GM15510 (cell line): Measurements from ENCODE around the gene MET.

Experiments used
- POLR2A ChIP-seq: IDR thresholded peaks from 3 replicates; pipeline ENCODE4 v1.6.1; 2011; ENCODE audit warnings: borderline replicate concordance; ENCODE audit not compliant: insufficient read length; ENCODE audit errors: extremely low read depth

The MET gene

GRCh38 chr7:116779931-116780330 lies 107.9 kb downstream of the MET start:
- no peak for TF ChIP-seq POLR2A

GRCh38 chr7:116780521-116780920 lies 108.5 kb downstream of the MET start:
- no peak for TF ChIP-seq POLR2A

GRCh38 chr7:116780966-116781365 lies 109.0 kb downstream of the MET start:
- TF ChIP-seq POLR2A: no peak

GRCh38 chr7:116781584-116781983 lies 109.6 kb downstream of the MET start:
- no peak for TF ChIP-seq POLR2A

- no peak for TF ChIP-seq POLR2A
These were observed 110.2 kb downstream of the MET start for GRCh38 chr7:116782177-116782711.

- TF ChIP-seq POLR2A: no peak
These were observed 111.8 kb downstream of the MET start for GRCh38 chr7:116783666-116784318.

- TF ChIP-seq POLR2A: no peak
These were observed 112.7 kb downstream of the MET start for GRCh38 chr7:116784647-116785046.

GRCh38 chr7:116785843-116786242 lies 113.8 kb downstream of the MET start:
- no peak for TF ChIP-seq POLR2A

GRCh38 chr7:116786791-116787443 lies 114.9 kb downstream of the MET start:
- TF ChIP-seq POLR2A: no peak

GRCh38 chr7:116787881-116788280 lies 115.9 kb downstream of the MET start:
- no peak for TF ChIP-seq POLR2A

- no peak for TF ChIP-seq POLR2A
These were observed 116.7 kb downstream of the MET start for GRCh38 chr7:116788572-116789197.

GRCh38 chr7:116790025-116790424 lies 118.0 kb downstream of the MET start:
- no peak for TF ChIP-seq POLR2A

- TF ChIP-seq POLR2A: no peak
These were observed 120.8 kb downstream of the MET start for GRCh38 chr7:116792813-116793212.

- no peak for TF ChIP-seq POLR2A
These were observed 121.9 kb downstream of the MET start for GRCh38 chr7:116793795-116794340.

GRCh38 chr7:116796471-116796870 lies 124.5 kb downstream of the MET start:
- no peak for TF ChIP-seq POLR2A
